OCI-LY7 (cell line): ENCODE results near the gene PES1. TPM values are rescaled to one million over a fixed set of nuclear protein-coding genes. Genes with fewer than 3 reads are reported as not detected.

ENCODE experiments used
- BruUV-seq: library from RNA; stranded (reverse); fragments of 400-500 nt; replicated peaks from 2 replicates; lab custom pipeline; 2021; lab: Mats Ljungman, UMichigan
- CTCF ChIA-PET: fragments of 300-600 bp; sonication (Branson Sonifier 250); formaldehyde crosslinking; loops from one replicate; lab custom pipeline; 2022; ENCODE audit warnings: antibody characterized with exemption; ENCODE audit not compliant: unreplicated experiment; lab: Charles Lee
- POLR2A ChIA-PET: fragments of 300-600 bp; sonication (Branson Sonifier 250); formaldehyde crosslinking; loops from one replicate; lab custom pipeline; 2022; ENCODE audit warnings: antibody characterized with exemption; lab: Charles Lee
- DNase-seq: peaks from one replicate; pipeline ENCODE4 v3.0.0-alpha.2; 2015; ENCODE audit warnings: low spot score
- H2AFZ ChIP-seq: fragments of 200-600 bp; sonication (generic), shearing (Covaris generic); 2 replicates; pipeline ENCODE4 v1.6.1; 2014; ENCODE audit warnings: mild to moderate bottlenecking, antibody characterized with exemption, low read length, moderate library complexity
- H3K27ac ChIP-seq: fragments of 200-600 bp; sonication (generic); 2 replicates; pipeline ENCODE4 v1.5.1; 2014; ENCODE audit warnings: mixed run types, low read depth, mild to moderate bottlenecking, moderate library complexity, low read length, inconsistent platforms; ENCODE audit not compliant: poor library complexity, severe bottlenecking
- H3K36me3 ChIP-seq: fragments of 200-600 bp; sonication (generic); 2 replicates; pipeline ENCODE4 v1.6.1; 2014; ENCODE audit warnings: mild to moderate bottlenecking, antibody characterized with exemption, low read length, moderate library complexity, mixed read lengths; ENCODE audit not compliant: insufficient read depth
- H3K4me1 ChIP-seq: fragments of 200-600 bp; sonication (generic); 2 replicates; pipeline ENCODE4 v1.5.1; 2014; ENCODE audit warnings: mild to moderate bottlenecking, low read length; ENCODE audit not compliant: insufficient read depth, poor library complexity, severe bottlenecking
- H3K4me2 ChIP-seq: fragments of 200-600 bp; sonication (generic); 2 replicates; pipeline ENCODE4 v1.6.1; 2014; ENCODE audit warnings: mild to moderate bottlenecking, low read length
- H3K4me3 ChIP-seq: fragments of 200-600 bp; sonication (generic); 2 replicates; pipeline ENCODE4 v1.5.1; 2014; ENCODE audit warnings: mild to moderate bottlenecking, low read depth, low read length; ENCODE audit not compliant: poor library complexity, severe bottlenecking
- H3K79me2 ChIP-seq: fragments of 200-600 bp; sonication (generic); 2 replicates; pipeline ENCODE4 v1.6.1; 2016; ENCODE audit warnings: low read depth, mild to moderate bottlenecking, low read length, moderate library complexity, mixed read lengths; ENCODE audit not compliant: insufficient read depth
- H3K9me2 ChIP-seq: fragments of 200-600 bp; sonication (generic); 2 replicates; pipeline ENCODE4 v1.6.1; 2016; ENCODE audit warnings: mild to moderate bottlenecking, low read length, mixed read lengths; ENCODE audit not compliant: insufficient read depth
- H3K9me3 ChIP-seq: fragments of 200-600 bp; sonication (generic); 2 replicates; pipeline ENCODE4 v1.6.1; 2014; ENCODE audit warnings: mild to moderate bottlenecking, mixed run types, low read length, mixed read lengths
- H4K20me1 ChIP-seq: fragments of 200-600 bp; sonication (generic); 2 replicates; pipeline ENCODE4 v1.6.1; 2014; ENCODE audit warnings: mild to moderate bottlenecking, antibody characterized with exemption, low read length, moderate library complexity, mixed read lengths; ENCODE audit not compliant: insufficient read depth
- EZH2phosphoT487 ChIP-seq: fragments of 200-600 bp; sonication (generic); IDR thresholded peaks from 2 replicates; pipeline ENCODE4 v1.6.1; 2018; ENCODE audit warnings: low read depth, borderline replicate concordance, mild to moderate bottlenecking, mixed run types, antibody characterized with exemption, low read length, moderate library complexity, mixed read lengths
- intact Hi-C: fragments of 100-400 bp; cut with micrococcal nuclease; formaldehyde crosslinking; loops from one replicate; pipeline ENCODE4 v1.10.0; 2022; ENCODE audit not compliant: unreplicated experiment
- total RNA-seq, 2 experiments: library from RNA; depleted of rRNA in 1 of 2; stranded (reverse); fragments of >200 nt in 1 of 2; shearing (Covaris generic) in 1 of 2; gene quantifications; 2 replicates each; pipeline ENCODE4 v1.2.3, GENCODE V29; 2014 to 2022
- TF ChIP-seq, protein P1 (sequence below): fragments of 200-600 bp; sonication (generic); conservative IDR thresholded peaks from 2 replicates; pipeline ENCODE4 v1.5.1; 2014; ENCODE audit warnings: mild to moderate bottlenecking, antibody characterized with exemption, low read length, moderate library complexity, mixed read lengths

The PES1 gene
- total RNA-seq, 2 experiments from 2014 or later: 78.2 to 107 TPM

DNA sequence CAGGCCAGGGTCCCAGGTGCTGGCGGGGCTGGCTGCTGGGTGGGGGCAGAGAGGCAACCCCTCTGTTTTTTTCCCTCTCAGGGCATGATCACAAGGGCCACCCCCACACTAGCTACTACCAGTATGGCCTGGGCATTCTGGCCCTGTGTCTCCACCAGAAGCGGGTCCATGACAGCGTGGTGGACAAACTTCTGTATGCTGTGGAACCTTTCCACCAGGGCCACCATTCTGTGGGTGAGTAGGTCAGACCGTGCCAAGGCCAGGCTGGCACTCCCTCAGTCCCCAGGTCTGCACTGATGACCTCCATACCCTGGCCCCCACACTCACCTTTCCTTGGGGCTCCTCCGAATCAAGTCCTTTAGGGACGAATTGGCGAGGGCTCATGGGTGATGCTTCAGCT, 22.6 kb upstream of the PES1 start:
- BruUV-seq: no TSS peak
- POLR2A ChIA-PET: no interaction called here
- CTCF ChIA-PET: no interaction called here
- H2AFZ ChIP-seq: no peak overlapping the region
- no peak overlapping the region for H3K27ac ChIP-seq
- peaks cover 5% of the 10 kb centered on the region for H3K4me1 ChIP-seq
- no peak overlapping the region for H3K4me2 ChIP-seq
- H4K20me1 ChIP-seq: no peaks in the 10 kb centered on the region
- intact Hi-C loops: no loop called here
- no peaks in the 10 kb centered on the region for H3K9me2 ChIP-seq
- no peaks in the 10 kb centered on the region for H3K9me3 ChIP-seq
- DNase-seq: no peak
- H3K36me3 ChIP-seq: no peaks in the 10 kb centered on the region
- TF ChIP-seq EZH2phosphoT487: no peak
- no peak overlapping the region for H3K4me3 ChIP-seq
- H3K79me2 ChIP-seq: no peaks in the 10 kb centered on the region

DNA sequence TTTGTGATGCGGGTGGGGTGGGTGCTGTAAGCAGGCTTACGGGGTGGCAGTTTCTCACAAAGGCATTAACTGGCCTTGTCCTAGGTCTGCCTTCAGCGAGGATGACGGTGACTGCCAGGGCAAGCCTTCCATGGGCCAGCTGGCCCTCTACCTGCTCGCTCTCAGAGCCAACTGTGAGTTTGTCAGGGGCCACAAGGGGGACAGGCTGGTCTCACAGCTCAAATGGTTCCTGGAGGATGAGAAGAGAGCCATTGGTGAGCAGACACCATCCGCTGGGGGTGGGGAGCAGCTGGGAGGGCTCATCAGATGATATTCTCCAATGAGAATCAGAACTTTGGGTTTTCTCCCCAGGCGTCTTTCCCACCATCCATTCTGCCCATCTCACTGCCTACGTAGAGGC, 21.1 kb upstream of the PES1 start:
- Histone ChIP-seq H3K4me1 (peaks cover 13% of the 10 kb centered on the region), H3K79me2 (no peaks in the 10 kb centered on the region), H3K4me3 (no peak overlapping the region), H3K27ac (no peak overlapping the region), H3K9me3 (no peaks in the 10 kb centered on the region), H3K4me2 (no peak overlapping the region), H3K36me3 (no peaks in the 10 kb centered on the region), H2AFZ (no peak overlapping the region), H3K9me2 (no peaks in the 10 kb centered on the region), H4K20me1 (no peaks in the 10 kb centered on the region)
- no TSS peak for BruUV-seq
- intact Hi-C loops: no loop called here
- ChIA-PET CTCF (no interaction called here), POLR2A (interaction anchor here (0.8 kb wide), 1 partner anchor 50 kb away, joined by 3 read pairs; no protein-coding TSS in a partner anchor)
- TF ChIP-seq, protein P1, sequence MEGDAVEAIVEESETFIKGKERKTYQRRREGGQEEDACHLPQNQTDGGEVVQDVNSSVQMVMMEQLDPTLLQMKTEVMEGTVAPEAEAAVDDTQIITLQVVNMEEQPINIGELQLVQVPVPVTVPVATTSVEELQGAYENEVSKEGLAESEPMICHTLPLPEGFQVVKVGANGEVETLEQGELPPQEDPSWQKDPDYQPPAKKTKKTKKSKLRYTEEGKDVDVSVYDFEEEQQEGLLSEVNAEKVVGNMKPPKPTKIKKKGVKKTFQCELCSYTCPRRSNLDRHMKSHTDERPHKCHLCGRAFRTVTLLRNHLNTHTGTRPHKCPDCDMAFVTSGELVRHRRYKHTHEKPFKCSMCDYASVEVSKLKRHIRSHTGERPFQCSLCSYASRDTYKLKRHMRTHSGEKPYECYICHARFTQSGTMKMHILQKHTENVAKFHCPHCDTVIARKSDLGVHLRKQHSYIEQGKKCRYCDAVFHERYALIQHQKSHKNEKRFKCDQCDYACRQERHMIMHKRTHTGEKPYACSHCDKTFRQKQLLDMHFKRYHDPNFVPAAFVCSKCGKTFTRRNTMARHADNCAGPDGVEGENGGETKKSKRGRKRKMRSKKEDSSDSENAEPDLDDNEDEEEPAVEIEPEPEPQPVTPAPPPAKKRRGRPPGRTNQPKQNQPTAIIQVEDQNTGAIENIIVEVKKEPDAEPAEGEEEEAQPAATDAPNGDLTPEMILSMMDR: no peak
- TF ChIP-seq EZH2phosphoT487: no peak
- DNase-seq: no peak

DNA sequence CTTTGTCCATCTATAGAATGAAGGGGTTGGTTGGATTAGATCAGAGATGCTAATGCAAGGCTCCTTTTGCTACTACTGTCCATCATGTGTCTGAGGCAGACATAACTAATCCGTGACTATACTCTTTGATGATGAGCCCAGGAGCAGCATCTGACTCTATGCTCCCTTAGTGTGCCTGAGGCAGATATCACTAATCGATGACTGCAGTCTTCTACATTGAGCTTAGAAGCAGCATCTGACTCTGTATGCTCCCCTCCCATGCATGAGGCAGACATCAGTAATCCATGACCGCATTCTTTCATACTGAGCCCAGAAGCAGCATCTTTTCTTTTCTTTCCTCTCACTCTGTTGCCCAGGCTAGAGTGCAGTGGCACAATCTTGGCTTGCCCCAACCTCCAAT, 19.5 kb upstream of the PES1 start:
- H3K9me2 ChIP-seq: no peaks in the 10 kb centered on the region
- ChIA-PET POLR2A (no interaction called here), CTCF (no interaction called here)
- H3K4me3 ChIP-seq: no peak overlapping the region
- no peaks in the 10 kb centered on the region for H4K20me1 ChIP-seq
- H3K9me3 ChIP-seq: no peaks in the 10 kb centered on the region
- TF ChIP-seq EZH2phosphoT487: no peak
- TF ChIP-seq, protein P1: no peak
- BruUV-seq: no TSS peak
- no peak for DNase-seq
- H3K27ac ChIP-seq: no peak overlapping the region
- intact Hi-C loops: no loop called here
- H2AFZ ChIP-seq: no peak overlapping the region
- no peak overlapping the region for H3K4me2 ChIP-seq
- H3K79me2 ChIP-seq: no peaks in the 10 kb centered on the region
- H3K36me3 ChIP-seq: no peaks in the 10 kb centered on the region
- H3K4me1 ChIP-seq: peaks cover 25% of the 10 kb centered on the region
